ENCODE measurements around the gene JUN. TPM values are rescaled to one million over a fixed set of nuclear protein-coding genes. Genes with fewer than 3 reads are reported as not detected.

The JUN gene
- total and polyA plus RNA-seq, 2 experiments from 2014 or later: 189 to 351 TPM

DNA sequence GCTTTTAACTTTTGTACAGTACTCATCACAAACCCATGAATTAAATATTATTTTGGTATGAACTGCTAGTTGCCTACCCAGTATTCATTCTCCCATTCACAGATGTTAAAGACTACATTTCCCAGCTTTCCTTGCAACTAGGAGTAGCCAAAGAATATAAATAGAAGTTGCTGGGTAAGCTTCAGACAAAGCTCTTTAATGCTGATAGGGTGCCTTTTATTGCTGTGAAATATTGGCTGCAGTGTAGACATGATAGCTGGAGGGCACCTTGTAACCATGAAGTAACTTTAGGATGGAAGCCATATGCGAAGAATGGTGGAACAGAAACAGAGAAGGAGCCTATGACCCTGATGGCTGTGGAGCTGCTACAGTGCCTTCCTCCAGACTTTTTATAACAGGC is 16.7 kb downstream of the JUN start:
- Histone ChIP-seq H3K27me3 (no peaks in the 10 kb centered on the region), H3K4me2 (no peak overlapping the region), H3K9me3 (ENCODE audit: low read depth) (no peaks in the 10 kb centered on the region), H3K36me3 (replicated peaks; ENCODE audit: insufficient read depth, low read depth) (no peaks in the 10 kb centered on the region), H3K4me1 (ENCODE audit: insufficient read depth) (peaks cover 5% of the 10 kb centered on the region), H3K9me2 (replicated peaks; ENCODE audit: insufficient read depth) (no peaks in the 10 kb centered on the region), H4K20me1 (ENCODE audit: insufficient read depth, poor library complexity, severe bottlenecking) (no peaks in the 10 kb centered on the region), H3K27ac (no peak overlapping the region), H3K79me2 (no peaks in the 10 kb centered on the region), H2AFZ (no peak overlapping the region), H3K4me3 (no peak overlapping the region)
- 93% methylated on average over 1 of the region's 1 CpG for WGBS (ENCODE audit: low lambda C conversion rate, missing lambda C conversion rate)
- no peak for TF ChIP-seq CTCF (IDR thresholded peaks at IDR 0.05; ENCODE audit: poor library complexity)
- no peak for DNase-seq (ENCODE audit: low spot score)

GRCh38 chr1:58765441-58765840 is 18.4 kb downstream of the JUN start:
- Histone ChIP-seq H3K4me1 (ENCODE audit: insufficient read depth) (peaks cover 5% of the 10 kb centered on the region), H2AFZ (no peak overlapping the region), H3K27me3 (no peaks in the 10 kb centered on the region), H3K9me3 (ENCODE audit: low read depth) (no peaks in the 10 kb centered on the region), H3K4me2 (no peak overlapping the region), H3K9me2 (replicated peaks; ENCODE audit: insufficient read depth) (no peaks in the 10 kb centered on the region), H3K79me2 (no peaks in the 10 kb centered on the region), H3K4me3 (no peak overlapping the region), H3K36me3 (replicated peaks; ENCODE audit: insufficient read depth, low read depth) (no peaks in the 10 kb centered on the region), H4K20me1 (ENCODE audit: insufficient read depth, poor library complexity, severe bottlenecking) (no peaks in the 10 kb centered on the region), H3K27ac (no peak overlapping the region)
- no peak for DNase-seq (ENCODE audit: low spot score)
- TF ChIP-seq EZH2 (IDR thresholded peaks at IDR 0.05; ENCODE audit: borderline replicate concordance) (no peak), EZH2phosphoT487 (IDR thresholded peaks at IDR 0.05; ENCODE audit: low read depth, severe bottlenecking, unreplicated experiment) (no peak), CTCF (IDR thresholded peaks at IDR 0.05; ENCODE audit: poor library complexity) (no peak)
- WGBS (ENCODE audit: low lambda C conversion rate, missing lambda C conversion rate): 92% methylated on average over 2 of the region's 2 CpGs

GRCh38 chr1:58765006-58765405 is 18.8 kb downstream of the JUN start:
- Histone ChIP-seq H3K4me1 (ENCODE audit: insufficient read depth) (peaks cover 5% of the 10 kb centered on the region), H3K27me3 (no peaks in the 10 kb centered on the region), H4K20me1 (ENCODE audit: insufficient read depth, poor library complexity, severe bottlenecking) (no peaks in the 10 kb centered on the region), H3K4me3 (no peak overlapping the region), H3K4me2 (no peak overlapping the region), H3K9me2 (replicated peaks; ENCODE audit: insufficient read depth) (no peaks in the 10 kb centered on the region), H3K79me2 (no peaks in the 10 kb centered on the region), H3K9me3 (ENCODE audit: low read depth) (no peaks in the 10 kb centered on the region), H2AFZ (no peak overlapping the region), H3K27ac (no peak overlapping the region), H3K36me3 (replicated peaks; ENCODE audit: insufficient read depth, low read depth) (no peaks in the 10 kb centered on the region)
- TF ChIP-seq EZH2phosphoT487 (IDR thresholded peaks at IDR 0.05; ENCODE audit: low read depth, severe bottlenecking, unreplicated experiment) (no peak), EZH2 (IDR thresholded peaks at IDR 0.05; ENCODE audit: borderline replicate concordance) (no peak), CTCF (IDR thresholded peaks at IDR 0.05; ENCODE audit: poor library complexity) (no peak)
- no peak for DNase-seq (ENCODE audit: low spot score)

DNA sequence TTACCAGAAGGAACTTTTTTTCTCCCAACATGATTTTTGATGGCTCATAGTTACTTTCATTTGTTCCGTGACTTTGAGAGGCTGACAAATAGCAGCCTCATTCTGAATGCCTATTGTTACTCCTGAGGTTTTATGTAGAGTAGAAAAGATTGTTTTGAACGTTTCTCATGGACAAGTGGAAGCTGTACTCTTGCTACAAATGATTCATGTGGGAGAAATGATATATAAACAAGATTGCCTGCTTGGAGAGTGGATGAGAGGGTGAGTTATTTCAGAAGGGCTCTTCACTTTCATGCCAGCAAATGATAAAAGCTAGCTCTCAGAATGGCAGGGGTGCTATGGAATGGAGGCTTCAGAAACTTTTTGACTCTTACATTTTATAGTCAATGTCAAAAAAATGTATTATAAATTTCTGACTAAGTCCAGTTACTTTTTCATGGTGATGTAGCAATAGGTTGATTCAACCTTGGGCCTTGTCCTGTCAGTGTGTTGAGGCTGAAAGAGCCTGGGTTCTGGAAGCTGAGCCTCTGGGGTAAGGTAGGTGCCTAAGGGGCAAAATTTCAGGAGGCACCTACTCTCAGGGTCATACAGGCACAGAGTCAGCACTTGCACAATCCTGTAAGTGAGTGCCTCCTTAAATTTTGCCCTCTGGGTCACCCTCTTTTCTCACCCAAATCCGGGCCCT is 19.4 kb downstream of the JUN start:
- no peak overlapping the region for H3K4me2 ChIP-seq
- no peaks in the 10 kb centered on the region for H3K9me3 ChIP-seq (ENCODE audit: low read depth)
- no peaks in the 10 kb centered on the region for H3K9me2 ChIP-seq (replicated peaks; ENCODE audit: insufficient read depth)
- no peaks in the 10 kb centered on the region for H3K27me3 ChIP-seq
- H3K4me1 ChIP-seq (ENCODE audit: insufficient read depth): peaks cover 5% of the 10 kb centered on the region
- no peaks in the 10 kb centered on the region for H4K20me1 ChIP-seq (ENCODE audit: insufficient read depth, poor library complexity, severe bottlenecking)
- no peaks in the 10 kb centered on the region for H3K36me3 ChIP-seq (replicated peaks; ENCODE audit: insufficient read depth, low read depth)
- no peak overlapping the region for H3K4me3 ChIP-seq
- WGBS (ENCODE audit: low lambda C conversion rate, missing lambda C conversion rate): 60% methylated on average over 3 of the region's 3 CpGs
- no peaks in the 10 kb centered on the region for H3K79me2 ChIP-seq
- TF ChIP-seq EZH2 (IDR thresholded peaks at IDR 0.05; ENCODE audit: borderline replicate concordance) (no peak), CTCF (IDR thresholded peaks at IDR 0.05; ENCODE audit: poor library complexity) (no peak), EZH2phosphoT487 (IDR thresholded peaks at IDR 0.05; ENCODE audit: low read depth, severe bottlenecking, unreplicated experiment) (no peak)
- DNase-seq (ENCODE audit: low spot score): no peak
- H3K27ac ChIP-seq: no peak overlapping the region
- no peak overlapping the region for H2AFZ ChIP-seq
